H1 (cell line): ENCODE measurements around the gene IL36A. TPM values are rescaled to one million over a fixed set of nuclear protein-coding genes. Genes with fewer than 3 reads are reported as not detected.

Experiments
- BACH1 ChIP-seq: IDR thresholded peaks from 2 replicates; pipeline ENCODE4 v1.6.1; 2012; ENCODE audit warnings: low read length, improper control_type of control experiment
- POLR2A ChIP-seq, 2 experiments: IDR thresholded peaks; 1 replicate in 1 of 2; 2 replicates in 1 of 2; pipeline ENCODE4 v1.6.1; 2011; ENCODE audit warnings: low read depth in 2 of 2, low read length in 2 of 2, mild to moderate bottlenecking in 2 of 2; ENCODE audit errors: control extremely low read depth in 1 of 2
- RNF2 ChIP-seq: fragments of 200-900, 300-1000 bp; sonication (generic); IDR thresholded peaks from 2 replicates; pipeline ENCODE4 v1.7.1; 2016; ENCODE audit warnings: borderline replicate concordance, low read depth, mild to moderate bottlenecking, antibody characterized with exemption, low read length; ENCODE audit not compliant: poor library complexity, severe bottlenecking; ENCODE audit errors: missing control alignments
- SIX5 ChIP-seq: IDR thresholded peaks from 2 replicates; pipeline ENCODE4 v1.6.1; 2011; ENCODE audit warnings: mild to moderate bottlenecking, low read depth, low read length
- SP1 ChIP-seq: IDR thresholded peaks from 2 replicates; pipeline ENCODE4 v1.6.1; 2011; ENCODE audit warnings: low read depth, low read length
- polyA plus RNA-seq, 7 experiments: library from polyadenylated mRNA; depleted of rRNA in 3 of 7; stranded (reverse) in 5 of 7; unstranded in 2 of 7; fragments of >200 nt in 5 of 7; fragments of 200-250 nt in 2 of 7; gene quantifications; 1 replicate in 5 of 7; 2 replicates in 1 of 7; 4 replicates in 1 of 7; pipeline versions ENCODE4 v1.2.1 to v1.2.3, GENCODE V29; 2011 to 2013; ENCODE audit warnings: missing spikeins in 2 of 7, mixed read lengths in 2 of 7
- total RNA-seq: library from RNA; stranded (reverse); fragmentation: NEBNext Ultra II Directional; extraction: Animal tissue kit (Norgen Biotek cat#: 25700); gene quantifications from 2 replicates; pipeline ENCODE4 v1.2.1, GENCODE V29; 2021

IL36A gene
- total and polyA plus RNA-seq, 2 of the 8 experiments (the other 6 are each of a cell fraction or from before 2014, with no cell fraction given) = not detected

GRCh38 chr2:112979731-112980130 lies 25.5 kb upstream of the IL36A start (continued):
- TF ChIP-seq SP1 = no peak
- no peak for TF ChIP-seq POLR2A (IDR thresholded peaks at IDR 0.05; ENCODE audit: control extremely low read depth in 1 of 2, low read depth in 2 of 2, low read length in 2 of 2)
- TF ChIP-seq SIX5 = no peak
- TF ChIP-seq BACH1 = no peak
- no peak for TF ChIP-seq RNF2
